Activated CD8-positive, alpha-beta memory T cell treated with anti-CD3 and anti-CD28 coated beads for 4 hours (primary cell): ENCODE measurements around the gene EPB41.
"Not testable (repeated sequence)": the region's sequence is repeated elsewhere in the genome, so short reads cannot be mapped to it uniquely, and the experiment has no call there.

Source experiments
- DNase-seq, 2 donors: peaks; one replicate each; pipeline ENCODE4 v3.0.0-alpha.2; 2020; ENCODE audit warnings: low read depth in 2 of 2

Gene EPB41

DNA sequence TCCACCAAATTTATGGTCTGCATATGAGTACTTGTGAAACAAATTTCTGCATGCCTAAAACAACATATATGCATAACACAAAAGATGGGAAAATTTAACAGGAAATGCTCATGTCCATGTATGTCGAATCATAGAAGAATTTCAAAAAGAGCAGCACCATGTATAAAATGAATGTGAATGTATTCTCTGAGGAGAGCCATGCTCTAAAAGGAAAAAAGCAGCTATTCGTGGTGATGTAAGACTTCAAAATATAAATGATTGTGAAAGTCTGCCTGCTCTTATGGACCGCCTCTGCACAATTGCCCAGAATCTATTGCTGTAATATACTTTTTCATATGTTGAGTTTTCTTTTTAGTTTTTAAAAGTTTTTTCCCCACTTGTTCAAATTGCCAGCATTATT lies 66.8 kb downstream of the EPB41 start:
- DNase-seq, result no peak

DNA sequence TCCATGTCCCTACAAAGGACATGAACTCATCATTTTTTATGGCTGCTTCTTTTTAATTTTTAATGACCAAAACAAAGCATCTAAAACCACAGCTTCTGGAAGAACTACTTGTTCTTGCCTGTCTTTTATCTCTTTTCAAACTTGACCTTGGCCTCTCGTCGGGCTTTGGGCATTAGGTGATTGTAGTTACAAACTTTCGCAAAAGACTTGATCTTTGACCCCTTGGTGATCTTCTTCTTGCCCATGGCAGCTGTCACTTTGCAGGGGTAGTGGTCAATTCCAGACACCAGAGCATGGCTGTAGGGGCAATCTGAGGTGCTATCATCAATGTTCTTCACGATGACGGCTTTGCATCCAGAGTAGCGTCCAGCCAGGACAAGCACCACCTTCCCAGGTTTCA lies 67.8 kb downstream of the EPB41 start:
- no peak for DNase-seq

DNA sequence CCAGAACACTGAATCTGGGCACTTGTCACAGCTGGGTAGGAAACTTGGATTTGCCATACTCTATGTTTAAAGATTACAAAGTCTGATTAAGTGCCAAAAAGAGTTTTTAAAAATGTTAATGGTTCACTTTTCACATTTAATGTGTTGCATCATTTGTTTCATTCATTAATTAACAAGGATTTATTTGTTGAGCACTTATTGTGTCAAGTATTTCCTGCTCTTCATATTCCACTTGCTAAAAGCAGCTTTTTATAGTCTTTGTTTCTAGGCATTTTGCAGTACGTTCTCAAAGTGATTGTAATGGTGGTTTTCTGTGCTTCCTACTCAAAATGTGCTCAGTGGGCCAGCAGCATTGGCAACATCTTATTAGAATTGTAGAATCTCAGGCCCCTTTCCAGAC lies 68.7 kb downstream of the EPB41 start:
- no peak for DNase-seq

- no peak for DNase-seq
These were observed 69.3 kb downstream of the EPB41 start for GRCh38 chr1:28983509-28984310.

DNA sequence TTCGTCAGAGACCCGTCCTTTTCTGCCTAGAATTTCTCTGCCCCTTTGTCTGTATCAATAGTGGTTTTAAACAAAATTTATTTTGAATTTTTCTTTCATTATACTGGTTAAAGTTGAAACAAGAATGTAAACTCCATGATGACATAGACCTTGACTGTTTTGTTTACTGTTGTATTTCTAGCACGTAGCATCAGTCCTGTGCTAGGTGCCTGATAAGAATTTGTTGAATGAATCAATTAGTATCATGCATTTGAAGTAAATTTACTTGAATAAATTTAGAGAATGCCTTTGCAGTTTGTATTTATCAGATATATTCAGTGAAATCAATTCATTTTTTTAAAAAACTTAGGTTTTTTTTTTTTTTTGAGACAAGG lies 69.9 kb downstream of the EPB41 start:
- no peak for DNase-seq

DNA sequence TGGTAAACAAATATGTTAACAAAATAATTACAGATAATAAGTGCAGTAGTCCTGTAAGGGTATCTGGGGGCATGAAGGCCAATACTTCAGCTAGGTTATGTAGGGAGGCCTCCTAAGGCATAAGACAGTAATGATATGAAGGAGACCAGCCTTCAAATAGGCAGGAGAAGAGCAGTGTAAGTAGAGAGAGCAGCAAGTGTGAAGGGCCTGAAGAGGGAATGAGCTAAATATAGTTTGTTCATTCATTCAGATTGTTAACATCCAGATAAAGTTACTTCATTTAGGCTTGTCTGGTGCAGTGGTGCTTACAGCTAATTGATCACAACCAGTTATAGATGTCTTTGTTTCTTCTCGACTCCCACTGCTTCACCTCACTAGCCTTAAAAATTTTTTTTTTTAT lies 71.1 kb downstream of the EPB41 start:
- no peak for DNase-seq

GRCh38 chr1:28986306-28986910 lies 72.0 kb downstream of the EPB41 start:
- DNase-seq, result no peak

DNA sequence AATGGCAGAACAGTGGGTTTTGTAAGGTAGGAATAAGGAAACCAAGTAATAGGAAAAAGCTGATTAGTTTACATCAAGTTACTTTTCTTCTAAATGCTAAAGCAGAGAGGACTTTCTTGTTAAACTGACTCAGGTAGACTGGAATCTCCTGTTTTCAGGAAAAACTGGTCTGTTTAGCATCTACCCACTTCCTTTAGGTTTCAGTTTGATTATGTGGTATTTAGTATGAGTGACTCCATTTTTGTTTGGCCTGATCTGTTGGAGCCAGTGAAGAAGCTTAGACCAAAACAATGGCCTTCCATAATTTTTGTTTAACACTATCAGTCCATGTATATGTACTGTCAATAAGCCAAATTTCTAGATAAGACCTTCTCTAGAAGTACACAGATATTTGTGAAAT lies 88.4 kb downstream of the EPB41 start:
- DNase-seq, result no peak

DNA sequence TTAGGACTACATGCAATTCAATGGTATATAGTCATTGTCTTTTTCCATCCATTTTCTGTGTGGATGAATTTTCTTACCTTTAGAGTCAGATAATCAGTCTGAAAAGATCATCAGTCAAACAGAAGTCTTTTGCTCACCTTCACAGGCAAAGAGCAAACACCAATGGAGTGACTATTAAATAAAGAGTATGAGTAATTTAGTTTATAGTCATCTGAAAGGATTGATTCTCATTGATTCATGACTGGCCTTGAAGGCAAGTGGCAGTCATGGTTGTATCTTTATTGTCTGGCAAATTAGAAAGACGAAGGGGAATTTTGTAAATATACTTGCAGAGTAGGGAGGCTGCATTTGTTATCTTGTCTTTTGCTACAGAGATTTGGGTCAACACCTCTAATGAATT lies 89.9 kb downstream of the EPB41 start:
- no peak for DNase-seq

DNA sequence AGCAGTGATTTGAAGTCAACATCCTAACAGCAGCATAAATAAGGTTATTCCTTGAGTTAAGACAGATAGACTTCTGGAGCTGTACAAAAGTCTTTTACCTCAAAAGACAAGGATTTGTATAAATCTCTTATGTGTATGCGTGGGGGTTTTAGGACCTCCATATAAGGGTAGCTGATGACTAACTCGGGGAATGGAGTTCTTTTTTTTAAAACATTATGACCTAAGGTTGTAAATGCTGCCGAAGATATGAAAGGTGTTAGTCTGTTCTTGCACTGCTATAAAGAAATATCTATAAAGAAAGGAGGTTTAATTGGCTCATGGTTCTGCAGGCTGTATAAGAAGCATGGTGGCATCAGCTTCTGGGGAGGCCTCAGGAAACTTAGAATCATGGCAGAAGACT lies 90.4 kb downstream of the EPB41 start:
- no peak for DNase-seq

DNA sequence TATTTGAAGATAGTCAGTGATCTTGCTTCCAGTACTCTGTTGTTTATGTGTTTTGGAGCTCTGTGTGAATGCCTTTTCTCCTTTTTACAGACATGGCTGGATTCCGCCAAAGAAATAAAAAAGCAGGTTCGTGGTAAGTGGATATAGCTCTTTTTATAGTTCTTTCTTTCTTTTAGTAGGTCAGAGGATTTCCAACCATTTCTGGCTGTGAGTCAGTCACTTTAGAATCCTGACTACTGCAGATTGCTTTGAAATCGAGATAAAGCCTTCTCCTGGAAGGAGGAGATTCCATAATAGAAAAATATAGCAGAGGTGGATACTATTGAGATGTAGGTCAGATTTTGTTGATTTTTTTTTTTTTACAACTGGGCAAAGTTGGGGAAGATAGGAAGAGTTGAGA lies 97.4 kb downstream of the EPB41 start:
- DNase-seq, result no peak

DNA sequence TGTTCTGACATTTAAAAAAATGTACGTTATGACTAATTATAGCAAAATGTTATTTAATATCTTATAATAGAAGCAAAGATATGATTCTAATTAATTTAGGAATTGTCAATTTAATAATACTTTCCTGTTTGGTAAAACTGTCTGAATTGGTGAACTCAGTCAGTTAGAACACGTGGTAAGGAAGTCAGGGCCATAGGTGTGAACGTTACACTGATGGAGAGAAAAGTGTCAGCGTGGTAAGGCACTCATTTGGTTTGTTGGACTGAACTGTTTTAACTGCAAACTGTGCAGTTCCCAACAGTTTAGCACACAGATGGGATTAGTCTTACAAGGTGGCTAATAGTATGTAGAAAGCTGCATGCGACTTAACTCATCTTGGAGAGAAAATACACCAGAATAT lies 102.9 kb downstream of the EPB41 start:
- no peak for DNase-seq

- DNase-seq, result no peak
These were observed 103.8 kb downstream of the EPB41 start for GRCh38 chr1:29017975-29018712.

- DNase-seq, result no peak
These were observed 108.3 kb downstream of the EPB41 start for GRCh38 chr1:29022620-29023019.

DNA sequence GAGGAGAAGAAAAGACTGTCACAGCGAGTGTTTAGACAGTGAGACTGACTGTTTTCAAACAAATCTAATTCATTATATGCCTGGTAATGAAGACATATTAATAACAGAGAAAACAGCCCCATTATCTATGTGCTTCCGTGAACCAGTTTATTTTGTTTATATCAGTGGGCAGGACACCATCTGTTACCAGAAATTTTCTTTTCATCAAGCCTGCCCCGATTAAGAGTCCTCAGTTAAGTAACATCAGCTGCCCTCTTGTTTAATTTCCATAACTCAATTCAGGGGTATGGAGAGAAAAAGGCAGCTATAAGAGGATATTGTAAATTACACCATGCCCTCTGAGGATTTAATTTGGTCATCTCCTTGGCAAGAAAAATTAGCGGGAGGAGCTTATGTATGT lies 115.3 kb downstream of the EPB41 start:
- no peak for DNase-seq

DNA sequence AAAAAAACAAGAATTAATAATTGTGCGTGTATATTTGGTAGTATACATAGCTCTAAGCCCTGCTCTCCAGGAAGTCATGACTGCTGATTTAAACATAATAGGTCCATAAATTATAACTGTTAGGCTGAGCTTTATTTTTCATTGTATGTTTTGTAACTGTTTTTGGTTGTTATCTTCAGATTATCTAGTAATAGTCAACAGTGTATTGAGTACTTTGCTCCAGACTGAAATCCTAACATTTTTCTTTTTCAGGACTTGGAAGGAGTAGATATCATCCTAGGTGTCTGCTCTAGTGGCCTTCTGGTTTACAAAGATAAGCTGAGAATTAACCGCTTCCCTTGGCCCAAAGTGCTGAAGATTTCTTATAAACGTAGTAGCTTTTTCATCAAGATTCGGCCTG lies 118.5 kb downstream of the EPB41 start:
- DNase-seq, result no peak

DNA sequence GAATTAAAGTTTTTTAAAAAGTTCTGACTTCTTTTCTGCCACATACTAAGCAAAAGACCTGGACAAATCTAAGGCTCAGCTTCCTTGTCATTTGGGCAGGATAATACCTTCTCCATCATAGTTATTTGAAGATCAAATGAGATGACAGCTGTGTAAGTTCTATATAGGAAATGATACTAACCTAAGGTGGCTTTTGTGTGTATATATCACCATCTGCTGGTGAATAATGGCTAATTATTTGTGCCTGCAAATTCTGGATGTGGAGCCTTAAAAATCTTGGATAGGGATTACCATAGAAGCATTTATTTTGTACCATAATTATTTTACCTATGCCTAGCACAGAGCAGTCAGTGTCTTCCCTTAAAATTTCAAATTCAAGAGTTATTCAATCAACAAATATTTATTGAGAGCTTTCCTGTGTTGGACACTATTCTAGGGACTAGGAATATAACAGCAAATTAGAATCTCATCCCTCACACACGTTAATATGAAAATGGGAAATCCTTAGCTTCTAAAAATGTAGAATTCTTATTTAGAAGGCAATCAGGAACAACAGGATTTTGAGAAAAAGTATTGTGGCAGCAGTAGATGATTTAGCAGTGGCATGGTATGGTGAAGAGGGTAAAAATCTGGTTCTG lies 119.6 kb downstream of the EPB41 start:
- DNase-seq, result no peak

GRCh38 chr1:29043274-29043965 lies 129.1 kb downstream of the EPB41 start:
- no peak for DNase-seq

GRCh38 chr1:29044010-29044409 lies 129.6 kb downstream of the EPB41 start:
- no peak for DNase-seq

DNA sequence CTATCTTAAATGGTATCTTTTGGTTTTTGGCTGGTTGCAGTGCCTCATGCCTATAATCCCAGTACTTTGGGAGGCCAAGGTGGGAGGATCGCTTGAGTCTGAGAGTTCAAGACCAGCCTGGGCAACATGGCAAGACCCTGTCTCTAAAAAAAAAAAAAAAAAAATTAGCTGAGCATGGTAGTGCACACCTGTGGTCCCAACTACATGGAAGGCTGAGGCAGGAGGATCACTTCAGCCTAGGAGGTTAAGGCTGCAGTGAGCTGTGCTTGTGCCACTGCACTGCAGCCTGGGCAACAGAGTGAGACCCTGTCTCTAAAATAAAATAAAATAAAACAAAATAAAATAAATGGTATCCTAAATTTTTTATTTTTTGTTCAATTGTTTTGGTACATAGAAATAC lies 131.3 kb downstream of the EPB41 start:
- DNase-seq, result not testable (repeated sequence)

GRCh38 chr1:29047142-29047541 lies 132.8 kb downstream of the EPB41 start:
- DNase-seq, result no peak

DNA sequence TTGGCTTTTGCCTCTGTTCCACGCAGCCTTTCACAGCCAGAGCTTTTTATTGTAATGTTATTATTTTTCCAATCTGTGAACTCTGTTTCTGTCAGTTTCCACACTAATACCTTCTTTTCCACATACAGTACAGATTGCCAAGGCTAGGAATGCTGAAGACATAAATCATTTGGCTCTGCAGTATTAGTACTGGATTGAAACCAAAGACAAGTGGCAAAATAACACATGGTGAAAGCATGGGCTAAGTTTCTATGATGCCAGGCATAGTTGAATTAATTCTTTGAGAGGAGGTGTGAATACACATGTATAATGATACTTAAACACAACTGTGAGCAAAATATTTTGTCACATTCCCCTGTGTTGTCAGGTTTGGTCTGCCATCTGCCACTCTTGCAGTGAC lies 135.8 kb downstream of the EPB41 start:
- DNase-seq, result no peak
